B cell (primary cell): ENCODE data around the gene RNF175. TPM values are rescaled to one million over a fixed set of nuclear protein-coding genes. Genes with fewer than 3 reads are reported as not detected.

Source experiments
- ATAC-seq: fragments of 200-7000 bp; cut with Tn5 transposase; one replicate; pipeline ENCODE4 v1.10.0; 2021; ENCODE audit warnings: low read depth, mild to moderate bottlenecking, moderate number of reproducible peaks, moderate library complexity
- CTCF ChIA-PET: fragments of 350-600 bp; sonication (Branson Sonifier 250); formaldehyde crosslinking; loops from one replicate; lab custom pipeline; 2021; ENCODE audit warnings: antibody characterized with exemption, inconsistent platforms; lab: Charles Lee
- POLR2A ChIA-PET: fragments of 350-600 bp; sonication (Branson Sonifier 250); formaldehyde crosslinking; loops from one replicate; lab custom pipeline; 2021; ENCODE audit warnings: antibody characterized with exemption; lab: Charles Lee
- DNase-seq: peaks from one replicate; pipeline ENCODE4 v3.0.0; 2013
- H2AFZ ChIP-seq: 2 replicates; pipeline ENCODE4 v1.6.1; 2012; ENCODE audit warnings: mild to moderate bottlenecking, low read depth, low read length; ENCODE audit not compliant: insufficient read depth, poor library complexity, severe bottlenecking
- H3K27ac ChIP-seq, 2 donors: 1 replicate in 1 of 2; 2 replicates in 1 of 2; pipeline ENCODE4 v1.5.1; 2012 to 2013; ENCODE audit warnings: low read length in 2 of 2, mild to moderate bottlenecking in 2 of 2, moderate library complexity in 1 of 2
- H3K27me3 ChIP-seq, 4 experiments: fragments of 200-600 bp in 1 of 4; sonication (generic) in 1 of 4; replicated peaks in 1 of 4; 1 replicate in 2 of 4; 2 replicates in 2 of 4; pipeline versions ENCODE4 v1.6.1 to v1.7.0; 2013 to 2016; ENCODE audit warnings: low read length in 3 of 4, mild to moderate bottlenecking in 2 of 4, mixed read lengths in 1 of 4, moderate library complexity in 1 of 4; ENCODE audit not compliant: insufficient read depth in 4 of 4, control insufficient read depth in 3 of 4; ENCODE audit errors: control extremely low read depth in 1 of 4
- H3K36me3 ChIP-seq, 2 experiments: replicated peaks in 1 of 2; 1 replicate in 1 of 2; 2 replicates in 1 of 2; pipeline versions ENCODE4 v1.6.1 to v1.7.1; 2013; ENCODE audit warnings: low read length in 1 of 2; ENCODE audit not compliant: insufficient read depth in 2 of 2, control insufficient read depth in 1 of 2; ENCODE audit errors: control extremely low read depth in 1 of 2, extremely low read depth in 1 of 2
- H3K4me1 ChIP-seq, 2 donors: fragments of 200-600 bp in 1 of 2; sonication (generic) in 1 of 2; 1 replicate in 1 of 2; 2 replicates in 1 of 2; pipeline versions ENCODE4 v1.5.1 to v1.6.1; 2013 to 2017; ENCODE audit warnings: low read length in 2 of 2; ENCODE audit not compliant: control insufficient read depth in 2 of 2, insufficient read depth in 2 of 2
- H3K4me2 ChIP-seq: replicated peaks from 2 replicates; pipeline ENCODE3; 2012; ENCODE audit warnings: mild to moderate bottlenecking, low read depth, low read length; ENCODE audit not compliant: poor library complexity, severe bottlenecking
- H3K4me3 ChIP-seq, 5 experiments: fragments of 200-600 bp in 1 of 5; sonication (generic) in 1 of 5; 1 replicate in 3 of 5; 2 replicates in 2 of 5; pipeline versions ENCODE4 v1.5.1 to v1.7.0; 2011 to 2016; ENCODE audit warnings: low read length in 4 of 5, mild to moderate bottlenecking in 4 of 5, low read depth in 2 of 5, control low read depth in 1 of 5, moderate library complexity in 1 of 5; ENCODE audit not compliant: insufficient read depth in 1 of 5; ENCODE audit errors: control extremely low read depth in 1 of 5, extremely low read depth in 1 of 5
- H3K79me2 ChIP-seq: fragments of 200-600 bp; sonication (generic); one replicate; pipeline ENCODE4 v1.6.0; 2016; ENCODE audit warnings: low read length; ENCODE audit not compliant: control insufficient read depth, insufficient read depth
- H3K9ac ChIP-seq: fragments of 200-600 bp; sonication (generic); 2 replicates; pipeline ENCODE4 v1.6.1; 2017; ENCODE audit warnings: mild to moderate bottlenecking, low read length, moderate library complexity
- H3K9me3 ChIP-seq, 3 donors: one replicate each; pipeline versions ENCODE4 v1.6.1 to v1.7.1; 2013; ENCODE audit warnings: low read length in 2 of 3; ENCODE audit not compliant: control insufficient read depth in 2 of 3, insufficient read depth in 1 of 3; ENCODE audit errors: control extremely low read depth in 1 of 3
- H4K20me1 ChIP-seq: 2 replicates; pipeline ENCODE4 v1.6.0; 2012; ENCODE audit warnings: mild to moderate bottlenecking, low read length; ENCODE audit not compliant: insufficient read depth, control insufficient read depth, poor library complexity, severe bottlenecking
- H3K27ac Mint-ChIP-seq: one replicate; pipeline ENCODE4 v1.8.0; 2021; ENCODE audit warnings: mixed read lengths
- H3K27me3 Mint-ChIP-seq: one replicate; pipeline ENCODE4 v1.8.0; 2021; ENCODE audit warnings: mixed read lengths
- H3K4me1 Mint-ChIP-seq: one replicate; pipeline ENCODE4 v1.8.0; 2021; ENCODE audit warnings: mixed read lengths
- H3K4me3 Mint-ChIP-seq: one replicate; pipeline ENCODE4 v1.8.0; 2021; ENCODE audit warnings: mixed read lengths
- H3K9me3 Mint-ChIP-seq: one replicate; pipeline ENCODE4 v1.8.0; 2022; ENCODE audit warnings: mixed read lengths; ENCODE audit not compliant: insufficient read depth
- EZH2 ChIP-seq: IDR thresholded peaks from 2 replicates; pipeline ENCODE4 v1.6.1; 2012; ENCODE audit warnings: borderline replicate concordance, low read depth, mild to moderate bottlenecking, moderate library complexity, low read length; ENCODE audit not compliant: insufficient read depth, poor library complexity, severe bottlenecking
- WGBS: methylation state at CpG from one replicate; pipeline ENCODE4 v1.1.5; 2013; ENCODE audit warnings: missing lambda C conversion rate; ENCODE audit not compliant: insufficient coverage; 5-methylcytosine and 5-hydroxymethylcytosine counted together
- intact Hi-C: fragments of 100-400 bp; cut with micrococcal nuclease; formaldehyde crosslinking; loops from one replicate; pipeline ENCODE4 v1.10.0; 2022
- polyA plus RNA-seq: library from polyadenylated mRNA; depleted of rRNA; stranded (reverse); fragments of >200 nt; gene quantifications from 2 replicates; pipeline ENCODE4 v1.2.3, GENCODE V29; 2012
- total RNA-seq, 2 donors: library from RNA; stranded (reverse); fragments of 120-200 nt in 1 of 2; gene quantifications; 1 replicate in 1 of 2; 2 replicates in 1 of 2; pipeline versions ENCODE4 v1.2.3 to v1.2.4, GENCODE V29; 2013 to 2022
- TF ChIP-seq, protein P1 (sequence below): fragments of 200-600 bp; IDR thresholded peaks from one replicate; pipeline ENCODE4 v1.8.0; 2022; ENCODE audit warnings: antibody characterized with exemption, mild to moderate bottlenecking

The RNF175 gene
- total and polyA plus RNA-seq, 2 donors (not counting 1 experiment from before 2014, with no cell fraction given), result not detected

DNA sequence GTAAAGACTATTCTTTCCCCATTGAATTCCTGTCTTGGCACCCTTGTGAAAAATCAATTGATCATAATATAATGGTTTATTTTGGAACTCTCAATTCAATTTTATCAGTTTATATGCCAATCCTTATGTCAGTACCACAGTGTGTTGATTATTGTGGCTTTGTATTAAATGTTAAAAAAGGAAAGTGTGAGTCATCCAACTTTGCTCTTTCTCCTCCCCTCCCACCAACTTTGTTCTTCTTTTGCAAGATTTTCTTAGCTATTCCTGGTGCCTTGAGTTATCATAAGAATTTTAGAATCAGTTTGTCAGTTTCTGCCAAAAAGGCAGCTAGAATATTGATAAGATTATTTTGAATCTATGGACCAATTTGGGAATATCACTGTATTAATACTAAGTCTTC lies 11.2 kb upstream of the RNF175 start:
- Histone ChIP-seq H3K9me3 (no peaks in the 10 kb centered on the region), H3K9ac (no peak overlapping the region), H4K20me1 (no peaks in the 10 kb centered on the region), H3K27me3 (peaks cover 0 to 15% (median 4%) of the 10 kb centered on the region in 4 experiments), H2AFZ (no peak overlapping the region), H3K36me3 (no peaks in the 10 kb centered on the region), H3K4me3 (no peak overlapping the region), H3K4me2 (no peak overlapping the region), H3K4me1 (no peaks in the 10 kb centered on the region), H3K27ac (no peak overlapping the region), H3K79me2 (no peaks in the 10 kb centered on the region)
- Mint-ChIP-seq H3K4me1 (no peaks in the 10 kb centered on the region), H3K4me3 (no peak overlapping the region), H3K9me3 (no peaks in the 10 kb centered on the region), H3K27me3 (peaks cover 39% of the 10 kb centered on the region), H3K27ac (no peak overlapping the region)
- intact Hi-C loops, result no loop called here
- no peak for DNase-seq
- CTCF ChIA-PET, result no interaction called here
- TF ChIP-seq, protein P1, sequence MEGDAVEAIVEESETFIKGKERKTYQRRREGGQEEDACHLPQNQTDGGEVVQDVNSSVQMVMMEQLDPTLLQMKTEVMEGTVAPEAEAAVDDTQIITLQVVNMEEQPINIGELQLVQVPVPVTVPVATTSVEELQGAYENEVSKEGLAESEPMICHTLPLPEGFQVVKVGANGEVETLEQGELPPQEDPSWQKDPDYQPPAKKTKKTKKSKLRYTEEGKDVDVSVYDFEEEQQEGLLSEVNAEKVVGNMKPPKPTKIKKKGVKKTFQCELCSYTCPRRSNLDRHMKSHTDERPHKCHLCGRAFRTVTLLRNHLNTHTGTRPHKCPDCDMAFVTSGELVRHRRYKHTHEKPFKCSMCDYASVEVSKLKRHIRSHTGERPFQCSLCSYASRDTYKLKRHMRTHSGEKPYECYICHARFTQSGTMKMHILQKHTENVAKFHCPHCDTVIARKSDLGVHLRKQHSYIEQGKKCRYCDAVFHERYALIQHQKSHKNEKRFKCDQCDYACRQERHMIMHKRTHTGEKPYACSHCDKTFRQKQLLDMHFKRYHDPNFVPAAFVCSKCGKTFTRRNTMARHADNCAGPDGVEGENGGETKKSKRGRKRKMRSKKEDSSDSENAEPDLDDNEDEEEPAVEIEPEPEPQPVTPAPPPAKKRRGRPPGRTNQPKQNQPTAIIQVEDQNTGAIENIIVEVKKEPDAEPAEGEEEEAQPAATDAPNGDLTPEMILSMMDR, result no peak
- TF ChIP-seq EZH2, result no peak
- POLR2A ChIA-PET, result no interaction called here
- ATAC-seq, result no peak

DNA sequence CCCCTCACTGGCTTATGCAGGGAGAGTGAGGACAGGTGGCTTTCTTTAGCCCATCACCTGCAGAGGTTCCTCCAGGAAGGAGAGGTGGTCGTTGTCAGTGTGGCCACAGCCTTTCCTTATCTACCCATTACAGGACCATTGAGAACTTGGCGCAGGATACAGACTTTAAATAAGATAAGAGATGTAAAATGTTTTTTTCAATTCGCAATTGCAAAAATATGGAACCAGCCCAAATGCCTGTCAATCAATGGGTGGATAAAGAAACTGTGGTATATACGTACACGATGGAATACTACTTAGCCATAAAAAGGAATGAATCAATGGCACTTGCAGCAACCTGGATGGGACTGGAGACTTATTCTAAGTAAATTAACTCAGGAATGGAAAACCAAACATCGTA lies 6.9 kb upstream of the RNF175 start:
- H3K27ac Mint-ChIP-seq, result no peak overlapping the region
- no peaks in the 10 kb centered on the region for H3K4me1 Mint-ChIP-seq
- no peak overlapping the region for H3K4me2 ChIP-seq
- no peak for DNase-seq
- POLR2A ChIA-PET, result no interaction called here
- H3K27ac ChIP-seq, result no peak overlapping the region
- H3K9ac ChIP-seq, result no peak overlapping the region
- no peaks in the 10 kb centered on the region for H3K79me2 ChIP-seq
- 100% methylated on average over 2 of the region's 6 CpGs for WGBS
- H3K27me3 ChIP-seq, result peaks cover 0 to 16% (median 6%) of the 10 kb centered on the region in 4 experiments
- H4K20me1 ChIP-seq, result no peaks in the 10 kb centered on the region
- no peak for ATAC-seq
- peaks cover 0 to 2% (median 0%) of the 10 kb centered on the region in 3 donors for H3K9me3 ChIP-seq
- CTCF ChIA-PET, result no interaction called here
- H3K4me3 ChIP-seq, result no peak overlapping the region
- H3K36me3 ChIP-seq, result no peaks in the 10 kb centered on the region
- intact Hi-C loops, result no loop called here
- H3K4me1 ChIP-seq, result no peaks in the 10 kb centered on the region
- H2AFZ ChIP-seq, result no peak overlapping the region
- TF ChIP-seq EZH2, result no peak
- TF ChIP-seq, protein P1, result no peak
- peaks cover 2% of the 10 kb centered on the region for H3K9me3 Mint-ChIP-seq
- H3K4me3 Mint-ChIP-seq, result no peak overlapping the region
- peaks cover 31% of the 10 kb centered on the region for H3K27me3 Mint-ChIP-seq
